H1 (cell line): Measurements from ENCODE around the gene WIPF3. TPM values are rescaled to one million over a fixed set of nuclear protein-coding genes. Genes with fewer than 3 reads are reported as not detected.
A peak's percentile ranks its signal among the peaks of the same experiment; 100 is the strongest.

Source experiments
- CTCF ChIA-PET: fragments of 300-600 bp; sonication (Branson Sonifier 250); formaldehyde crosslinking; loops from one replicate; lab custom pipeline; 2021; ENCODE audit not compliant: partially characterized antibody; lab: Charles Lee
- POLR2A ChIA-PET: fragments of 300-600 bp; sonication (Branson Sonifier 250); formaldehyde crosslinking; loops from one replicate; lab custom pipeline; 2021; ENCODE audit warnings: inconsistent platforms; ENCODE audit not compliant: partially characterized antibody; lab: Charles Lee
- DNase-seq, 2 experiments: peaks; one replicate each; pipeline versions ENCODE4 v3.0.0 to v3.0.0-alpha.2; 2010 to 2022; ENCODE audit warnings: low spot score in 2 of 2, low read depth in 1 of 2, mixed read lengths in 1 of 2
- FAIRE-seq: peaks from 2 replicates; lab custom pipeline; 2011; peaks lifted over from hg19 to GRCh38; lab: Jason Lieb, UNC
- H2AFZ ChIP-seq: 2 replicates; pipeline ENCODE4 v1.8.1; 2012; ENCODE audit warnings: low read length, inconsistent platforms
- H2AK5ac ChIP-seq: 2 replicates; pipeline ENCODE4 v1.6.1; 2013; ENCODE audit warnings: low read depth, low read length
- H2BK120ac ChIP-seq: replicated peaks from 2 replicates; pipeline ENCODE3; 2013; ENCODE audit warnings: low read depth, low read length, inconsistent platforms
- H2BK12ac ChIP-seq: 2 replicates; pipeline ENCODE4 v1.6.1; 2013; ENCODE audit warnings: low read depth, low read length
- H2BK15ac ChIP-seq: 2 replicates; pipeline ENCODE4 v1.6.1; 2013; ENCODE audit warnings: low read length
- H2BK20ac ChIP-seq: 2 replicates; pipeline ENCODE4 v1.6.1; 2013; ENCODE audit warnings: low read length
- H2BK5ac ChIP-seq: 2 replicates; pipeline ENCODE4 v1.6.1; 2013; ENCODE audit warnings: low read depth, low read length
- H3K14ac ChIP-seq: 2 replicates; pipeline ENCODE4 v1.6.1; 2013; ENCODE audit warnings: inconsistent platforms; ENCODE audit not compliant: insufficient read length
- H3K18ac ChIP-seq: 2 replicates; pipeline ENCODE4 v1.6.1; 2013; ENCODE audit warnings: low read length; ENCODE audit errors: extremely low read depth
- H3K23ac ChIP-seq: 2 replicates; pipeline ENCODE4 v1.6.1; 2013; ENCODE audit warnings: inconsistent platforms; ENCODE audit not compliant: insufficient read length
- H3K23me2 ChIP-seq: 2 replicates; pipeline ENCODE4 v1.6.1; 2013; ENCODE audit warnings: low read depth, low read length
- H3K27ac ChIP-seq: 2 replicates; pipeline ENCODE4 v1.6.1; 2011; ENCODE audit warnings: low read depth, low read length, inconsistent platforms
- H3K27me3 ChIP-seq, 4 experiments: replicated peaks in 1 of 4; 1 replicate in 1 of 4; 2 replicates in 3 of 4; pipeline versions ENCODE4 v1.6.1 to v1.8.1; 2011 to 2013; ENCODE audit warnings: low read length in 3 of 4, mild to moderate bottlenecking in 3 of 4, inconsistent platforms in 2 of 4, mixed read lengths in 2 of 4, moderate library complexity in 1 of 4; ENCODE audit not compliant: control insufficient read depth in 3 of 4, insufficient read depth in 3 of 4; ENCODE audit errors: extremely low read depth in 1 of 4
- H3K36me3 ChIP-seq, 4 experiments: 2 replicates each; pipeline versions ENCODE4 v1.6.1 to v1.8.1; 2011 to 2013; ENCODE audit warnings: mild to moderate bottlenecking in 4 of 4, low read length in 3 of 4, moderate library complexity in 2 of 4, control low read depth in 1 of 4, inconsistent platforms in 1 of 4; ENCODE audit not compliant: insufficient read depth in 4 of 4, control insufficient read depth in 2 of 4
- H3K4ac ChIP-seq: replicated peaks from 2 replicates; pipeline ENCODE3; 2013; ENCODE audit warnings: low read length, low read depth, mixed read lengths, inconsistent platforms; ENCODE audit not compliant: insufficient read length
- H3K4me1 ChIP-seq, 4 experiments: replicated peaks in 1 of 4; 1 replicate in 1 of 4; 2 replicates in 3 of 4; pipeline versions ENCODE4 v1.6.1 to v1.8.1; 2011 to 2013; ENCODE audit warnings: low read length in 3 of 4, inconsistent platforms in 2 of 4, mixed read lengths in 1 of 4; ENCODE audit not compliant: insufficient read depth in 4 of 4, control insufficient read depth in 3 of 4
- H3K4me2 ChIP-seq, 2 experiments: 2 replicates each; pipeline versions ENCODE4 v1.6.1 to v1.8.1; 2011 to 2013; ENCODE audit warnings: low read depth in 2 of 2, low read length in 2 of 2, control low read depth in 1 of 2, inconsistent platforms in 1 of 2, mild to moderate bottlenecking in 1 of 2; ENCODE audit not compliant: insufficient read depth in 1 of 2
- H3K4me3 ChIP-seq, 4 experiments: fragments of 200-600, 300-600 bp in 1 of 4; sonication (generic), shearing (Covaris generic), sonication (Bioruptor Twin) in 1 of 4; 2 replicates each; pipeline versions ENCODE4 v1.5.1 to v1.8.1; 2011 to 2016; ENCODE audit warnings: low read length in 4 of 4, low read depth in 3 of 4, control low read depth in 2 of 4, inconsistent platforms in 2 of 4, mild to moderate bottlenecking in 2 of 4, mixed read lengths in 1 of 4, moderate library complexity in 1 of 4; ENCODE audit not compliant: insufficient read depth in 2 of 4; ENCODE audit errors: extremely low read depth in 1 of 4
- H3K56ac ChIP-seq: replicated peaks from 2 replicates; pipeline ENCODE3; 2013; ENCODE audit warnings: low read depth, mild to moderate bottlenecking, mixed read lengths, low read length, inconsistent platforms; ENCODE audit not compliant: insufficient read length
- H3K79me1 ChIP-seq: 2 replicates; pipeline ENCODE4 v1.6.1; 2013; ENCODE audit warnings: low read depth, low read length, control low read depth
- H3K79me2 ChIP-seq, 2 experiments: 2 replicates each; pipeline versions ENCODE4 v1.6.1 to v1.8.1; 2012 to 2013; ENCODE audit warnings: low read length in 2 of 2, mild to moderate bottlenecking in 2 of 2, inconsistent platforms in 1 of 2; ENCODE audit not compliant: insufficient read depth in 2 of 2, control insufficient read depth in 1 of 2
- H3K9ac ChIP-seq, 4 experiments: replicated peaks in 1 of 4; 1 replicate in 1 of 4; 2 replicates in 3 of 4; pipeline versions ENCODE4 v1.6.1 to v1.8.1; 2011 to 2013; ENCODE audit warnings: low read depth in 3 of 4, low read length in 3 of 4, control low read depth in 2 of 4, mild to moderate bottlenecking in 2 of 4, moderate library complexity in 2 of 4, inconsistent platforms in 1 of 4; ENCODE audit errors: extremely low read depth in 1 of 4
- H3K9me3 ChIP-seq, 2 experiments: 2 replicates each; pipeline versions ENCODE4 v1.6.1 to v1.8.1; 2012 to 2013; ENCODE audit warnings: mild to moderate bottlenecking in 2 of 2, moderate library complexity in 2 of 2, control low read depth in 1 of 2, inconsistent platforms in 1 of 2, low read depth in 1 of 2, low read length in 1 of 2, mixed read lengths in 1 of 2; ENCODE audit not compliant: insufficient read depth in 2 of 2
- H4K20me1 ChIP-seq, 2 experiments: replicated peaks in 1 of 2; 2 replicates each; pipeline versions ENCODE3 to v1.8.1; 2011 to 2013; ENCODE audit warnings: inconsistent platforms in 2 of 2, low read length in 2 of 2, mild to moderate bottlenecking in 1 of 2; ENCODE audit not compliant: insufficient read depth in 2 of 2, control insufficient read depth in 1 of 2
- H4K5ac ChIP-seq: 2 replicates; pipeline ENCODE4 v1.6.1; 2013; ENCODE audit warnings: low read length, low read depth, mixed read lengths, inconsistent platforms; ENCODE audit not compliant: insufficient read length
- H4K8ac ChIP-seq: 2 replicates; pipeline ENCODE4 v1.8.0; 2013; ENCODE audit warnings: mild to moderate bottlenecking, moderate library complexity, low read length, inconsistent platforms; ENCODE audit not compliant: insufficient read depth; ENCODE audit errors: extremely low read depth
- H4K91ac ChIP-seq: replicated peaks from 2 replicates; pipeline ENCODE3; 2013; ENCODE audit warnings: low read length, mixed read lengths, inconsistent platforms; ENCODE audit not compliant: insufficient read length
- ATF3 ChIP-seq: IDR thresholded peaks from 2 replicates; pipeline ENCODE4 v1.6.1; 2011; ENCODE audit warnings: low read depth, mild to moderate bottlenecking, low read length; ENCODE audit not compliant: insufficient read depth
- BRCA1 ChIP-seq: IDR thresholded peaks from 2 replicates; pipeline ENCODE4 v1.6.1; 2012; ENCODE audit warnings: low read depth, low read length, improper control_type of control experiment
- CBX8 ChIP-seq: fragments of 300-800, 300-1000 bp; sonication (generic); IDR thresholded peaks from 2 replicates; pipeline ENCODE4 v1.7.1; 2016; ENCODE audit warnings: low read depth, low read length, borderline replicate concordance
- CREB1 ChIP-seq: IDR thresholded peaks from 2 replicates; pipeline ENCODE4 v1.6.1; 2012; ENCODE audit warnings: inconsistent platforms
- EZH2 ChIP-seq: fragments of 200-600 bp; sonication (generic); IDR thresholded peaks from 2 replicates; pipeline ENCODE4 v1.7.1; 2012; ENCODE audit warnings: low read depth, mild to moderate bottlenecking, moderate library complexity, low read length, inconsistent platforms; ENCODE audit not compliant: severe bottlenecking
- NANOG ChIP-seq: IDR thresholded peaks from 2 replicates; pipeline ENCODE4 v1.6.1; 2011; ENCODE audit warnings: low read length, low read depth, mild to moderate bottlenecking, inconsistent platforms; ENCODE audit not compliant: insufficient read depth, poor library complexity, severe bottlenecking
- PHF8 ChIP-seq: fragments of 200-600 bp; sonication (generic); conservative IDR thresholded peaks from 2 replicates; pipeline ENCODE4 v1.7.1; 2012; ENCODE audit warnings: low read depth, mild to moderate bottlenecking, inconsistent platforms, low read length, moderate library complexity
- SP4 ChIP-seq: IDR thresholded peaks from 2 replicates; pipeline ENCODE4 v1.6.1; 2012; ENCODE audit warnings: low read length, inconsistent platforms
- TCF12 ChIP-seq: IDR thresholded peaks from 2 replicates; pipeline ENCODE4 v1.6.1; 2011; ENCODE audit warnings: low read depth, mild to moderate bottlenecking, low read length
- YY1 ChIP-seq: IDR thresholded peaks from 2 replicates; pipeline ENCODE4 v1.6.1; 2011; ENCODE audit warnings: low read depth, mild to moderate bottlenecking, low read length
- ZNF274 ChIP-seq: IDR thresholded peaks from 2 replicates; pipeline ENCODE4 v1.7.0; 2012; ENCODE audit warnings: low read length, borderline replicate concordance; ENCODE audit errors: extremely low read depth
- WGBS, 2 experiments: shearing (Covaris generic) in 1 of 2; methylation state at CpG; one replicate each; pipeline versions ENCODE4 v1.1.6 to v1.1.7; 2013 to 2015; ENCODE audit warnings: low lambda C conversion rate in 2 of 2, mixed read lengths in 2 of 2, inconsistent platforms in 1 of 2, low coverage in 1 of 2, missing lambda C conversion rate in 1 of 2; ENCODE audit not compliant: insufficient replicate concordance in 2 of 2, insufficient coverage in 1 of 2, insufficient read length in 1 of 2; ENCODE audit errors: extremely low coverage in 1 of 2, missing lambda C conversion rate in 1 of 2; 5-methylcytosine and 5-hydroxymethylcytosine counted together
- polyA plus RNA-seq, 7 experiments: library from polyadenylated mRNA; depleted of rRNA in 3 of 7; stranded (reverse) in 5 of 7; unstranded in 2 of 7; fragments of >200 nt in 5 of 7; fragments of 200-250 nt in 2 of 7; gene quantifications; 1 replicate in 5 of 7; 2 replicates in 1 of 7; 4 replicates in 1 of 7; pipeline versions ENCODE4 v1.2.1 to v1.2.3, GENCODE V29; 2011 to 2013; ENCODE audit warnings: missing spikeins in 2 of 7, mixed read lengths in 2 of 7
- total RNA-seq: library from RNA; stranded (reverse); fragmentation: NEBNext Ultra II Directional; extraction: Animal tissue kit (Norgen Biotek cat#: 25700); gene quantifications from 2 replicates; pipeline ENCODE4 v1.2.1, GENCODE V29; 2021

Gene WIPF3
- total and polyA plus RNA-seq, 2 of the 8 experiments (the other 6 are each of a cell fraction or from before 2014, with no cell fraction given), result 5.0 to 12.1 TPM

- Histone ChIP-seq H2AFZ (peak overlapping the region; percentile 76; the same call in 1 of the 2 replicates), H2BK12ac (no peak overlapping the region), H3K9ac (peak overlapping the region in 2 of 4 experiments; percentile 10 to 23; a peak in 3 of 7 replicates), H3K79me1 (no peaks in the 10 kb centered on the region), H3K23me2 (peaks cover 6% of the 10 kb centered on the region; the same call in 1 of the 2 replicates), H4K20me1 (peaks cover 0 to 2% of the 10 kb centered on the region in 2 experiments), H3K4me1 (peaks cover 0 to 5% (median 2%) of the 10 kb centered on the region in 4 experiments; a peak in 2 of 7 replicates), H2BK15ac (0 out of 2 replicates have a peak overlapping the region, but pooled peaks have one; percentile 1), H3K27me3 (peaks cover 5 to 19% (median 18%) of the 10 kb centered on the region in 4 experiments), H3K27ac (no peak overlapping the region), H2BK5ac (no peak overlapping the region), H3K4ac (no peak overlapping the region), H4K91ac (no peak overlapping the region), H3K18ac (peak overlapping the region; percentile 21; the same call in 1 of the 2 replicates), H4K8ac (no peak overlapping the region), H3K23ac (no peak overlapping the region), H2AK5ac (no peak overlapping the region), H3K36me3 (no peaks in the 10 kb centered on the region), H3K79me2 (no peaks in the 10 kb centered on the region), H3K4me2 (peak overlapping the region; percentile 84), H3K9me3 (no peaks in the 10 kb centered on the region), H2BK120ac (no peak overlapping the region), H3K56ac (no peak overlapping the region), H3K4me3 (peak overlapping the region; percentile 48 to 71 (median 64)), H3K14ac (no peak overlapping the region), H4K5ac (no peak overlapping the region), H2BK20ac (no peak overlapping the region)
- 4% methylated on average over 33 of the region's 43 CpGs; no CpG with 5 or more reads in 1 of the 2 experiments for WGBS, 2 experiments
- peak in 1 of 2 experiments; percentile 67 for DNase-seq
- ChIA-PET CTCF (interaction anchor here (0.9 to 2.9 kb wide), 9 partner anchors 9 to 118 kb away, joined by 3 to 10 read pairs (median 4); no protein-coding TSS in a partner anchor), POLR2A (interaction anchor here (1.5 kb wide), 1 partner anchor 13 kb away, joined by 7 read pairs; no protein-coding TSS in a partner anchor)
- FAIRE-seq, result peak; percentile 58
- TF ChIP-seq SP4, result no peak
- TF ChIP-seq PHF8, result no peak
- TF ChIP-seq CBX8, result no peak
- TF ChIP-seq EZH2, result peak; percentile 22
- no peak for TF ChIP-seq NANOG
- TF ChIP-seq ZNF274, result no peak
- TF ChIP-seq ATF3, result no peak
- TF ChIP-seq BRCA1, result no peak
- no peak for TF ChIP-seq TCF12
- TF ChIP-seq YY1, result no peak
- no peak for TF ChIP-seq CREB1
These were observed 910 bp downstream of the WIPF3 start for GRCh38 chr7:29806995-29807841.
